SU-DHL-6 (cell line): ENCODE data around the gene HAO2.

Experiments used
- H2AFZ ChIP-seq: fragments of 200-600 bp; sonication (generic); 2 replicates; pipeline ENCODE4 v1.6.1; 2014; ENCODE audit warnings: low read depth, mild to moderate bottlenecking, moderate library complexity, mixed read lengths, antibody characterized with exemption, low read length; ENCODE audit not compliant: severe bottlenecking
- H3F3A ChIP-seq: fragments of 200-600 bp; shearing (Covaris generic); 2 replicates; pipeline ENCODE4 v1.6.0; 2016; ENCODE audit warnings: antibody characterized with exemption, mild to moderate bottlenecking; ENCODE audit not compliant: insufficient read depth
- H3K27ac ChIP-seq: fragments of 200-600 bp; sonication (generic); 2 replicates; pipeline ENCODE4 v1.5.1; 2016; ENCODE audit warnings: low read depth, mild to moderate bottlenecking, low read length, moderate library complexity, mixed read lengths
- H3K27me3 ChIP-seq: fragments of 200-600 bp; sonication (generic), shearing (Covaris generic); 2 replicates; pipeline ENCODE4 v1.6.0; 2014; ENCODE audit warnings: mild to moderate bottlenecking, low read length
- H3K36me3 ChIP-seq: fragments of 200-600 bp; sonication (generic); 2 replicates; pipeline ENCODE4 v1.6.1; 2014; ENCODE audit warnings: mild to moderate bottlenecking, low read length, mixed read lengths
- H3K4me2 ChIP-seq: fragments of 300-600, 200-600 bp; shearing (Covaris generic), sonication (generic); 2 replicates; pipeline ENCODE4 v1.6.0; 2014; ENCODE audit warnings: low read length, low read depth, mild to moderate bottlenecking; ENCODE audit not compliant: poor library complexity, severe bottlenecking
- H3K4me3 ChIP-seq: fragments of 200-600 bp; sonication (generic); 2 replicates; pipeline ENCODE4 v1.5.1; 2014; ENCODE audit warnings: antibody characterized with exemption, low read length, mild to moderate bottlenecking, mixed read lengths; ENCODE audit not compliant: insufficient read depth, poor library complexity, severe bottlenecking
- H3K79me2 ChIP-seq: fragments of 200-600 bp; sonication (generic); 2 replicates; pipeline ENCODE4 v1.6.1; 2014; ENCODE audit warnings: mild to moderate bottlenecking, low read length, moderate library complexity; ENCODE audit not compliant: insufficient read depth
- H3K9ac ChIP-seq: fragments of 200-600 bp; sonication (generic); 2 replicates; pipeline ENCODE4 v1.7.0; 2014; ENCODE audit warnings: mild to moderate bottlenecking, low read length
- H3K9me2 ChIP-seq: fragments of 200-600 bp; sonication (generic); replicated peaks from 2 replicates; pipeline ENCODE4 v1.6.1; 2014; ENCODE audit warnings: low read length; ENCODE audit not compliant: insufficient read depth
- H3K9me3 ChIP-seq: fragments of 200-600 bp; sonication (generic); 2 replicates; pipeline ENCODE4 v1.6.1; 2014; ENCODE audit warnings: low read length, mixed read lengths; ENCODE audit not compliant: insufficient read depth
- H4K20me1 ChIP-seq: fragments of 200-600 bp; sonication (generic); 2 replicates; pipeline ENCODE4 v1.6.1; 2014; ENCODE audit warnings: low read depth, mild to moderate bottlenecking, antibody characterized with exemption, low read length, moderate library complexity, mixed read lengths
- CTCF ChIP-seq: fragments of 200-600 bp; sonication (generic); IDR thresholded peaks from one replicate; pipeline ENCODE4 v1.5.1; 2017; ENCODE audit warnings: antibody characterized with exemption, mild to moderate bottlenecking, low read length, moderate library complexity; ENCODE audit not compliant: insufficient read depth, poor library complexity, severe bottlenecking
- EZH2phosphoT487 ChIP-seq: fragments of 200-600 bp; sonication (generic), shearing (Covaris generic); conservative IDR thresholded peaks from 2 replicates; pipeline ENCODE4 v1.6.1; 2018; ENCODE audit warnings: mild to moderate bottlenecking, antibody characterized with exemption, low read length, moderate library complexity, mixed read lengths

Gene HAO2

GRCh38 chr1:119440721-119441307 is 72.2 kb downstream of the HAO2 start:
- Histone ChIP-seq H3K9ac (no peak overlapping the region), H2AFZ (no peak overlapping the region), H3K36me3 (no peaks in the 10 kb centered on the region), H3F3A (no peaks in the 10 kb centered on the region), H3K9me2 (no peaks in the 10 kb centered on the region), H3K9me3 (no peaks in the 10 kb centered on the region), H3K27ac (no peak overlapping the region), H3K27me3 (no peaks in the 10 kb centered on the region), H3K79me2 (no peaks in the 10 kb centered on the region), H4K20me1 (no peaks in the 10 kb centered on the region), H3K4me3 (no peak overlapping the region), H3K4me2 (no peak overlapping the region)
- TF ChIP-seq EZH2phosphoT487 (no peak), CTCF (no peak)

GRCh38 chr1:119442756-119443155 is 74.2 kb downstream of the HAO2 start:
- Histone ChIP-seq H3K27me3 (no peaks in the 10 kb centered on the region), H3K36me3 (no peaks in the 10 kb centered on the region), H3K27ac (no peak overlapping the region), H3K4me3 (no peak overlapping the region), H4K20me1 (no peaks in the 10 kb centered on the region), H2AFZ (no peak overlapping the region), H3F3A (no peaks in the 10 kb centered on the region), H3K9me3 (no peaks in the 10 kb centered on the region), H3K9me2 (no peaks in the 10 kb centered on the region), H3K79me2 (no peaks in the 10 kb centered on the region), H3K9ac (no peak overlapping the region), H3K4me2 (no peak overlapping the region)
- TF ChIP-seq EZH2phosphoT487 (no peak), CTCF (no peak)
